ENCODE measurements around the gene SHCBP1. TPM values are rescaled to one million over a fixed set of nuclear protein-coding genes. Genes with fewer than 3 reads are reported as not detected.
A peak's percentile ranks its signal among the peaks of the same experiment; 100 is the strongest.

SHCBP1 gene
- total and polyA plus RNA-seq, 2 of the 4 experiments (the other 2 are of a cell fraction): 18.3 to 18.6 TPM

DNA sequence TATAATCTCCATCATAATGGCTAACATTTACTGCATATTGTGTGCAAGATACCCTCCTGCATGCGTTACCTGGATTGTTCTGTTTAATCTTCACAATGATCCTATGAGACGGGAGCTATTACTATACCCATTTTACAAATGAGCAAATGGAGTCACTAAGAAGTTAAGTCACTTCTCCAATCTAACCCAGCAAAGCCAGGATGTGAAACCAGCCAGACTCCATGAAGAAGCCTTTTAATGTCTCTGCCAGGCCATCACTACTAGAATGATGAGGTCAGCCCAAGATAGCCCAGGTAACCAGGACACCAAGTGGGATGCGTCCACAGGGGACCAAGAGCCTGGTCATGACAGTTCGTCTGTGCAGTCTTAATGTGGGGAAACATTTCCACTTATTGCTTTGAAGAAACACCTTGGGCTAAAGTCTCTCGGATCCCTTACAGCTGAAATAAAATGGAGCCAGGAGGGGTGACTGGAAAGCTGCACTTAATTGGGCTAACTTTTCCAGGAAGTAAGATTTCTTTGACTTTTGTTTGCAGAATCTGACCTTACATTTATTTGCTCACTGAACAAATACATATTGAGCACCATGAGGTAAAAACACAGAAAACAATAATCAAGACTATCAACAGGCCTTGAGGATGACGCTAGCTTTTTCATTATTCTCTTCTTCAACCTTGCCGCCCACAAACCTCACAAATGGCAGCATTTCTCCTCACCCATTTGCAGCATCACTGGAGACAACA lies 926 bp upstream of the SHCBP1 start:
- 0 out of 4 replicates have a peak overlapping the region, but pooled peaks of 1 of the 2 experiments have one; percentile 30 for H4K8ac ChIP-seq (ENCODE audit: low read depth in 2 of 2, low read length in 2 of 2)
- no peak overlapping the region for H2AFZ ChIP-seq (replicated peaks; ENCODE audit: low read length, poor library complexity)
- no TSS peak for BruUV-seq (replicated peaks)
- H3K56ac ChIP-seq (ENCODE audit: extremely low read depth, insufficient read depth, low read length): no peak overlapping the region
- TF ChIP-seq, protein P1, sequence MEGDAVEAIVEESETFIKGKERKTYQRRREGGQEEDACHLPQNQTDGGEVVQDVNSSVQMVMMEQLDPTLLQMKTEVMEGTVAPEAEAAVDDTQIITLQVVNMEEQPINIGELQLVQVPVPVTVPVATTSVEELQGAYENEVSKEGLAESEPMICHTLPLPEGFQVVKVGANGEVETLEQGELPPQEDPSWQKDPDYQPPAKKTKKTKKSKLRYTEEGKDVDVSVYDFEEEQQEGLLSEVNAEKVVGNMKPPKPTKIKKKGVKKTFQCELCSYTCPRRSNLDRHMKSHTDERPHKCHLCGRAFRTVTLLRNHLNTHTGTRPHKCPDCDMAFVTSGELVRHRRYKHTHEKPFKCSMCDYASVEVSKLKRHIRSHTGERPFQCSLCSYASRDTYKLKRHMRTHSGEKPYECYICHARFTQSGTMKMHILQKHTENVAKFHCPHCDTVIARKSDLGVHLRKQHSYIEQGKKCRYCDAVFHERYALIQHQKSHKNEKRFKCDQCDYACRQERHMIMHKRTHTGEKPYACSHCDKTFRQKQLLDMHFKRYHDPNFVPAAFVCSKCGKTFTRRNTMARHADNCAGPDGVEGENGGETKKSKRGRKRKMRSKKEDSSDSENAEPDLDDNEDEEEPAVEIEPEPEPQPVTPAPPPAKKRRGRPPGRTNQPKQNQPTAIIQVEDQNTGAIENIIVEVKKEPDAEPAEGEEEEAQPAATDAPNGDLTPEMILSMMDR (conservative IDR thresholded peaks at IDR 0.05; ENCODE audit: low read depth, low read length): no peak
- no peak for TF ChIP-seq MAZ (IDR thresholded peaks at IDR 0.05; ENCODE audit: borderline replicate concordance, low read depth, low read length)
- TF ChIP-seq POLR2A (IDR thresholded peaks at IDR 0.05; ENCODE audit: low read depth, low read length): no peak
- TF ChIP-seq, protein P2, sequence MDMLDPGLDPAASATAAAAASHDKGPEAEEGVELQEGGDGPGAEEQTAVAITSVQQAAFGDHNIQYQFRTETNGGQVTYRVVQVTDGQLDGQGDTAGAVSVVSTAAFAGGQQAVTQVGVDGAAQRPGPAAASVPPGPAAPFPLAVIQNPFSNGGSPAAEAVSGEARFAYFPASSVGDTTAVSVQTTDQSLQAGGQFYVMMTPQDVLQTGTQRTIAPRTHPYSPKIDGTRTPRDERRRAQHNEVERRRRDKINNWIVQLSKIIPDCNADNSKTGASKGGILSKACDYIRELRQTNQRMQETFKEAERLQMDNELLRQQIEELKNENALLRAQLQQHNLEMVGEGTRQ (IDR thresholded peaks at IDR 0.05; ENCODE audit: low read depth, low read length): no peak
- no peak for TF ChIP-seq NFE2L2 (IDR thresholded peaks at IDR 0.05; ENCODE audit: low read depth, low read length)
- TF ChIP-seq RAD21 (IDR thresholded peaks at IDR 0.05; ENCODE audit: low read length): no peak
- no peak for TF ChIP-seq MXI1 (IDR thresholded peaks at IDR 0.05; ENCODE audit: borderline replicate concordance, low read depth, low read length)
- TF ChIP-seq RFX5 (IDR thresholded peaks at IDR 0.05; ENCODE audit: low read depth, low read length): no peak
- TF ChIP-seq CHD1 (IDR thresholded peaks at IDR 0.05; ENCODE audit: low read depth, low read length): no peak
- TF ChIP-seq SMC3 (IDR thresholded peaks at IDR 0.05; ENCODE audit: low read depth, low read length): no peak
- no peak for TF ChIP-seq MAFK (IDR thresholded peaks at IDR 0.05; ENCODE audit: low read depth, low read length)
- no peak for TF ChIP-seq FOS (IDR thresholded peaks at IDR 0.05; ENCODE audit: low read depth, low read length)
- no peak for TF ChIP-seq RCOR1 (IDR thresholded peaks at IDR 0.05; ENCODE audit: insufficient replicate concordance, low read length)
- no peak overlapping the region for H3K23ac ChIP-seq (ENCODE audit: low read depth, low read length)
- peaks cover 7 to 15% of the 10 kb centered on the region in 2 experiments; a peak in 2 of 4 replicates for H3K79me1 ChIP-seq (ENCODE audit: low read depth in 1 of 2, low read length in 2 of 2)
- H3K4ac ChIP-seq (ENCODE audit: low read depth, low read length): 0 out of 2 replicates have a peak overlapping the region, but pooled peaks have one; percentile 2
- no peak overlapping the region for H3K27ac ChIP-seq (ENCODE audit: insufficient read depth, low read length)
- no peak overlapping the region for H3K14ac ChIP-seq (replicated peaks; ENCODE audit: low read depth, low read length)
- dilution Hi-C loops (cut with HindIII; ENCODE audit: low sequenced_read_pairs, unreplicated experiment): no loop called here
- CTCF ChIA-PET: no interaction called here
- H2AK5ac ChIP-seq (ENCODE audit: low read depth, low read length): no peak overlapping the region
- no peak for DNase-seq
- H3K36me3 ChIP-seq (ENCODE audit: control insufficient read depth, insufficient read depth, low read length): no peaks in the 10 kb centered on the region
- H4K91ac ChIP-seq (ENCODE audit: insufficient read depth, low read depth, low read length): no peak overlapping the region
- no peak overlapping the region for H3K4me2 ChIP-seq (ENCODE audit: low read depth, low read length)
- no peaks in the 10 kb centered on the region for H3K9me3 ChIP-seq (ENCODE audit: control insufficient read depth, insufficient read depth, low read length)
- in situ Hi-C loops (cut with MboI; ENCODE audit: low sequenced_read_pairs): no loop called here
- no peak overlapping the region for H3K4me3 ChIP-seq (ENCODE audit: insufficient read depth, low read depth, low read length)
- no peak overlapping the region for H2BK5ac ChIP-seq (ENCODE audit: low read depth, low read length, poor library complexity, severe bottlenecking)
- no peak overlapping the region for H2BK15ac ChIP-seq (ENCODE audit: low read depth, low read length)
- intact Hi-C loops (cut with micrococcal nuclease): no loop called here
- no peak overlapping the region for H2BK20ac ChIP-seq (ENCODE audit: low read depth, low read length)
- no peak overlapping the region for H2AK9ac ChIP-seq (replicated peaks; ENCODE audit: low read depth, low read length, poor library complexity)
- H4K5ac ChIP-seq (ENCODE audit: low read depth, low read length): no peak overlapping the region
- peaks cover 2% of the 10 kb centered on the region; the same call in 1 of the 2 replicates for H3K4me1 ChIP-seq (ENCODE audit: control insufficient read depth, insufficient read depth, low read length)
- POLR2A ChIA-PET (ENCODE audit: unreplicated experiment): interaction anchor here (0.5 kb wide), 1 partner anchor 1696 kb away, joined by 3 read pairs; no protein-coding TSS in a partner anchor
- H3K18ac ChIP-seq (ENCODE audit: low read depth, low read length): no peak overlapping the region
- 100% methylated on average over 3 of the region's 7 CpGs; no CpG with 5 or more reads in 1 of the 2 experiments for WGBS, 2 experiments (ENCODE audit: extremely low coverage in 2 of 2, insufficient read length in 1 of 2)
- no peak for ATAC-seq (ENCODE audit: low read depth)
- H3K9ac ChIP-seq (ENCODE audit: low read depth, low read length): no peak overlapping the region
- H3K9me1 ChIP-seq (ENCODE audit: insufficient read depth, low read length): peaks cover 3% of the 10 kb centered on the region; the same call in 1 of the 2 replicates
- no peaks in the 10 kb centered on the region for H3K27me3 ChIP-seq (ENCODE audit: control insufficient read depth, insufficient read depth, low read length)
- no peak overlapping the region for H2BK120ac ChIP-seq (ENCODE audit: low read depth, low read length)
- H4K20me1 ChIP-seq (ENCODE audit: insufficient read depth, low read length): no peaks in the 10 kb centered on the region

All from IMR-90 (cell line).